Stromal cell of bone marrow (primary cell): Measurements from ENCODE around the gene PRCC.

ENCODE experiments used
- DNase-seq: peaks from one replicate; pipeline ENCODE4 v3.0.0-alpha.2; 2012; ENCODE audit warnings: low read depth

Gene PRCC

DNA sequence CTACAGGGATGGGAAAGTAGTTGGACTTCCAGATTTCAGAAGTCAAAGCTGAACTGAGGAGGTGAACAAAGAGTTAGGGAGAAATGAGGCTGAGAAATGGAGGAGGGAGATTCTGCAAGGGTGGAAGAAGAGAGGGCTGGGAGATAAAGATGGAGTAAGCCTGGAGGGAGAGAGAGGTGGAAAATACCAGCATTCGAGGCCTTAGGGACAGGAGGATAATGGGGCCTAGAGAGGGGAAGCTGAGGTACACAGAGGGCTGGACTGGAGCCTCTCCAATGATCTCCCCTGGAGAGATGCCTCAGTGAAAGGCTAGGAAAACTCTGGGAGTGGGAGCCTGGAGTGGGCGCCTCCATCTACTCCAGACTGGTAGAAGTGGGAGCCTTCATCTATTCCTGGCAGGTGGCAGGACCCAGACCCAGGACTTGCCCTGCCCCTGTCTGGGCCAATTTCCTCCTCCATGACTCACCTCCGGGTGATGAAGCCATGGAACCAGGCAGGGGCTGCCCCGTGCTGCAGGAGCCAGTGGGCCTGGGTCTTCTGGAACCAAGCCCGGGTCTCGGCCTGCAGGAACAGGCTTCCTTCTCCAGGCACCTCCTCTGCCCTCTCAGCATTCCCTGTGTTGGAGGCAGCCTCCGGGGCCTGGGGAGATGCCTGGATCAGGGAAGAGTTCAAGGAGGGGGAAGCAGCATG lies 47.4 kb downstream of the PRCC start:
- no peak for DNase-seq

- DNase-seq, result peak; percentile 91
Observed at GRCh38 chr1:156815307-156815826, 48.0 kb downstream of the PRCC start.

DNA sequence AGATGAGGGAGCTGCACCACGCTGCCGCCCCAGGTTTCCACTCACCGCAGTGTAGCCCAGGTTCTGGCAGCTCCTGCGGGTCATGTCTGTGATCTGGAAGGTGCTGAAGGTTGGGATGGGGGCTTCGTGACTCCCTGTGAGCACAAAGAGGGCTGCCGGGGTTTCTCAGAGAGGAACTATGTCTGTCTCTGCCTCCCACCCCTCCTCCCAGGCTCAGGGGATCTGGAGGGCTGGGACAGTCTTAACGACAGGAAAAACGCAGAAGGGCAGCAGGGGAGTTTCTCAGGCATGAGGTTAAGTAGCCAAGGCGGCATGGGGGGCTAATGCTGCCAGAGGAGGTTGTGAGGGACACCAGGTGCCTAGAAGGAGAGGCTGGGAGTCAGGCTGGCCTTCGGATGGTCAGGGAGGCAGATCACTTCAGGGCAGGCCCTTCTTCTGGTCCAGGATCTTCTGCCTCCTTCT lies 48.7 kb downstream of the PRCC start:
- no peak for DNase-seq

DNA sequence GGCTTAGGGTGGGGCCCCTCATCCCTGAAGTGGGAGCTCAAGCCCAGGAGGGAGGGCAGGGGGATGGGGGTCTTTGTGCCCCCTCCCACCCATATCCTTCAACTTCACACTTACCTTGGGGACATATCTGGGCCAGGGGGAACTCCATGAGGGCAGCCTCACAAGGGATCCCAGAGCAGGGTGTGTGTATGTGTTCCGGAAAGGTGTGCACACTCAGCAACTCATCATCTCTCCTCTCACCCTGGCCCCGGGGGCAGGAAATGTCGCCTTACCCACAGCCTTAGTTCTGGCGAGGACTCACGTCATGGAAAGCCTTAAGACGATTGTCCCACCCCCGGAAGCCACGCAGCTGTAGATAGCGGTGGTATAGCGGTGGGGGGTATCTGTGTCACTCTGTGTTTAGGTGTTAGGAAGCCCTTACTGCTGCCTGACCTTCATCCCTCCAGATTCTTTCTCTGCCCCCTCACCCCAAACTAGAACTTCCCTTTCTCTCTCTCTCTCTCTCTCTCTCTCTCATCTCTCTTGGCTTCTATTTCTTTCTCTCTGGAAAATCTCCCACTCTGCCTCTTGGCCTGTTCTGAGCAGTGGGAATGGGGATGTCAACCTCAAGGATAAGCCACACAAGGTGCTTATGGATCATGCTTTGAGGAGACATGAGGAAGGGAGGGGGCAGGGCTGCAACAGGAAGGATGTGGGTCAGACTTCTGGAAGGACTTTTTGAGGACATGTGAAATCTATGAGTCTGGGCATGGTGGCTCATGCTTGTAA lies 49.4 kb downstream of the PRCC start, which contains the start of gene SH2D2A:
Gene SH2D2A (minus strand): TSS at position 288 of the 768 bp plus-strand sequence. CDS start 140 bp downstream, at position 148.
- no peak for DNase-seq

DNA sequence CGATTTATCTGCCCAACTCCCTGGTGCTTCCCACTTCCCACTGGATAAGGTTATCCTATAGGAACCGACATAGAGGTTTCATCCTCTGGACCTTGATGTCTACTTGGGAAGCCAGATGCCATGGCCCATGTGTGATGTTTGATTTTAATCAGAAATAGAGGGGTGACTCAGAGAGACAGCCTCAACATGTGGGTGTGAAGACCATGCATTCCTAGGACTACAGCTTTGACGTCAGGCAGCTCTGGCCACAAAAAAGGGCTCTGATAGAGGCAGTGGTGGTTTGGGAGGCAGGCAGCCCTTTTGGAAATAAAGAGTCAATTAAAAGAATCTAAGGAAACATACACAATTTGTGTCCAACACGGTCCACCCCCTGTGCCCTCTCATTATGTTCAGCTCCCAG lies 54.5 kb downstream of the PRCC start:
- DNase-seq, result peak; percentile 36

DNA sequence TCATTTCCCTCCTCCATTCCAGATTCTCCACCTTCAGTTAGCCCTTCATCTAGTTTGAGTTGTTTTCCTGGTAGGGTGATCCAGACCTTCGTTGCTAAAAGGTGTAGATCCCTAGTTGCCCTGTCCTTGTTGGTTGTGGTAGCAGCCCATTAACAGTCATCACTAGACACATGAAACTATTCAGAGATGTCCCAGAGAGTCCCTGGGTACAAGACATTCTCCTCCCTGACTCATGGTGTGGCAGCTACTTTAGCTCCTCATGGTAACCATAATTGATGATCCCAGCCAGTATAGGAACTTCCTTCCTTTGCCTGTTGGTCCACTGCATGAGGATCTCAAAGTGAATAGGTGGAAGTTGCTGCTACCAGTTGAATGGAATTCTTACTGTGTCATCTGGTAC lies 55.3 kb downstream of the PRCC start:
- DNase-seq, result no peak

DNA sequence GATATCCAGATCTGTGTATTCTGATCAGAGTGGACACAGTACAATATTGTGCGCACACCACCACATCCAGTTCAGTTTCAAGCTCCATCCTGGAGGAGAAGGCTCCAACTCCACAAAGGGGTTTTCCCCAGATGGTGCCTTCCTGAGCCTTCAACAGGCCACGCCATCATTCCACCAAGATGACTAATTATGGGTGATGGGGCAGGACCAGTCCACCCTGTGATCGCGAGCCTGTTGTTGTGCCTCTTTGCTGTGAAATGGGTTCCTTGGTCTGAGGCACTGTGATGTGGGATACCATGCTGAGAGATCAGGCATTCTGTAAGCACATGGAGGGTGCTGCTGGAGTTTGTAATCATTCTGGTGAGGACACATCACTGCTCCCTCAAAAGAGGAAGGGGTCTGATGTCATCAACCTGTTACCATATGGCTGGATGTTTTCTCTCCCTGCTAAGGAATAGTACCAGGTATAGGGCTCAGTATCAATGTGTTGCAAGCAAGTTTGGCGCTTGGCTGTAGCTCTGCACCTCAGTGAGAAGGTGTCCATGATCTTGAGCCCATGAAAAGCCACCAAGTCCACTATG lies 56.0 kb downstream of the PRCC start:
- DNase-seq, result no peak

- DNase-seq, result peak; percentile 75
Observed at GRCh38 chr1:156826630-156827029, 59.3 kb downstream of the PRCC start.

- no peak for DNase-seq
Observed at GRCh38 chr1:156828400-156829124, 61.2 kb downstream of the PRCC start.

- DNase-seq, result no peak
Observed at GRCh38 chr1:156832434-156832833, 65.1 kb downstream of the PRCC start.

DNA sequence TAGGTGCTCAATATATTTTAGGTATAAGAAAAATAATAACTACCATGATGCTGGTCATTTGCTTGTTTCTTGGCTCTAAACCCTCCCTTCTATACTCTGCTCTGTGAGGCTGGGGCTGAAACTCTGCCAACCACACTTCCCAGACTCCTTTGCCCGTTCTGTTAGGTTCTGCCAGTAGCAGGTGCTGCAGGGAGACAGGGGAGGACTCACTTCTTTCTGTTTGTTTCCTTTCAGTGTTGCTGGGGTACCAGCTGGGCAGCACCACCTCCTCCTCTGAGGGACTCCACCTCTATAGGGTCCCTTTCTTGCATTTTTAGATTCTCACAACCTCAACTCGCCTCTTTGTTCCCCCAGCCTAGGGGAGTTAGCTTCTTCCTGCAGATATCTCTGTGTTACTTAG lies 66.3 kb downstream of the PRCC start:
- DNase-seq, result no peak

DNA sequence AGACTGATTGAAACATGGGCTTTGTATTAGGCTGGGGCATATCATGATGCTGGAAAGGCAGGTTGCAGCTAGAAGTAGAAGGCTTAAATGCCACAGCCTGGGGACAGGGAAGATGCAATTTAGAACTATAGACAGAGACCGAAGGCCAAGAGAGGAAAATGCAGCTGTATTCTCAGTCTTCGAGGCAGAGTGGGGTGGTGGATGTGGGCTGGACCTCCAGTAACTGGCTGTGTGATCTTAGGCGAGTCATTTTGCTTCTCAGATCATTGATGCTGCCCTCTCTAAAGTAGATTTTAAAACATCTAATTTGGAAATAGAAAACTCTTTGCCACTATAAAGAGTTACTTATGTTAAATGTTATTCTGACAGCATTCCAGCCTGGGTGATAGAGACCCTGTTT lies 67.0 kb downstream of the PRCC start:
- no peak for DNase-seq

DNA sequence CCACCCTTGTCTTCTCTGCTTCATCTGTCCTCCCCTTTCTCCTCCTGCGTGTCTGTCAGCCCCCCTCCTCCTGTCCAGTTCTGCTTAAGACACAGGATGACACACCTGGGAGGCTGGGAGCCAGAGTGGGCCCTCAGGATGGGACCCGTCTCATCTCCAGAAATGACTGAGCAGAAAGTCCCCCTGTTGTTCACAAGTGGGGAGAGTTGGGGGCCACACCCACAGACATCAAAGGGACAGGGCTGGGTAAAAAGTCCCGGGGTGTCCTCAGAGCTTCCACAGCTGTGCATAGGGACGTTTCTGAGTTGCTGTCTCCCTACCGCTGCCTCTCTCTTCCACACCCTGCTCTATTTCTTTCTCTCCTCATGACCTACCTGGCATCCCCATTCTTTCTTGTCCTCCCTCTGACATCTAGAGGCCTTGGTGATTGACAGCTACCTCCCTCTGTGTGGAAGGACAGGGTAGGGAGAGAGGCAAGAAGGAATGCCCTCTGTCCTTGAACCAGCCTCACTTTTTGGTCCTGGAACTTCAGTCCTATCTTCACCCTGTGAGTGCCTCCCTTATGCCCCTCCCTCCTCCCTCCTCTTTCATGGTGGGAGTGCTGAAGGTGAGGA lies 68.8 kb downstream of the PRCC start:
- DNase-seq, result no peak

DNA sequence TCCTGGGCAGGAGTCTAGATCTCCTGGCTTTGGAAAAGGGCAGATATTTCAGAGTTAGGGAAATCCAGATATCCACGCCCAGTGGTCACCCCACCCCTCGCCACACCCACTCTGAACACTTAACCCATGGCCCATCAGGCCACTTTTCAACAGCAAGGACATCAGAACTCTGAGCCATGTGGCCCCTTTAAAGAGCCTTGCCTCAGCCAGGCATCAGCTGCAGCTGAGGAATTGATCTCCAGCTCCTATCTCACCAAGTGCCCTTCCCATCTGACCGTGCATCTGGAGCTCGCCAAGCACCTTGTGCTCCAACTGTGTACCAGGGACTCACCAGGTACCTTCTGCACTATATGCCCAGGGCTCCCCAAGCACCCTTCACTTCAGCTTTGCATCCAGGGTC lies 69.6 kb downstream of the PRCC start:
- DNase-seq, result no peak

DNA sequence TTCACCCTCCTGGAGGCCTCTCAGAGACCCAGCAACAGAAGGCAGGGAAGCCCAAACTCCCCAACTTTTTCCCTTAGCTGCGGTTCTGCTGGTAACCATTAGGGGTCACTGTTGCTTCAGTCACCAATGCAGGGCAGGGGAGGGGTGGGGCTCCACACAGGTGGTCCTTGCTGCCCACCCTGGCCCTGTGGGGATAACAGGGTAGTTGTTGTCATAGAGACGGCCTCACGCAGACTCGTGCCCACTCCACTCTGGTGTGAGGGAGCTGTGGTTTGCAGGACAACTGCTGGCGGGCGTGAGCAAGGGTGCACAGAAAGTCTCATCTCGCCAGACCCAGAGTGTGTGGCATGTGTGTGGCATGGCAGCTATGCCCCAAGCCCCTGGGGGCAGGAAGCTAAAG lies 71.6 kb downstream of the PRCC start:
- DNase-seq, result no peak

- no peak for DNase-seq
Observed at GRCh38 chr1:156839426-156840109, 72.2 kb downstream of the PRCC start.

DNA sequence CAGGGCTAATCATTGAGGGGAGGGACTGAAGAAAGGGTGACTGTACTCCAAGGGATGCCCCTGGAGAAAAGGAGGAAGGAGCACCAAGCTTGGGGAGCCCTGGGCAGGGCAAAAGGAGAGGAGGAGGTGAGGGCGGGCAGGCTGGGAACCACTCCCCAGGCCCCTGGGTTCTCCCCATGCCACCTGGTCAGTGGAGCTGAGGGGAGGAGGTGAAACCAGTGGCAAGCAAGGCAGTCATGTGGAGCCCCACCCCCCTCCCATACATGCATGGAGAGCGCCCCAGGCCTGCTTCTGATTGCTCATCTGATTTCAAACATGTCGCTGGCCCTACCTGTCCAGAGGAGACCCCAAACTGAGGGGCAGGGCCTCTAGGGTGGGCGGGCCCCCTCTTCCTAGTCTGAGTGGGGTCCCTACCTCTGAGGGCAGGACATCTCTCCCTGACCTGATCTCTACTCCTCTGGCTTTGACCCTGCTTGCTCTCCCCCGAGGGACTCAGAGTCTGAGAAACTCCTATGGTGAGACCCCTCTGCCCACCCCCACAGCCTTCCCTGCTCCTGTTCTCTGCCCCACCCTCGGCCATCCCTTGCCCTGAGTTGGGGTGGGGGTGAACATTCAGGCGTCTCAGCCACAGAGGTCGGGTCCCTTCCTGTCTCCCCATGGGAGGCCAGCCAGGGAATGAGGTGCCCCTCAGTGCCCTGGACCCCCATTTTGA lies 73.0 kb downstream of the PRCC start:
- DNase-seq, result no peak

- no peak for DNase-seq
Observed at GRCh38 chr1:156840898-156841279, 73.6 kb downstream of the PRCC start.

- no peak for DNase-seq
Observed at GRCh38 chr1:156841295-156841855, 74.0 kb downstream of the PRCC start.

- no peak for DNase-seq
Observed at GRCh38 chr1:156842618-156843300, 75.4 kb downstream of the PRCC start.
